ENCODE data around the gene QSER1.
"Not testable (repeated sequence)": the region's sequence is repeated elsewhere in the genome, so short reads cannot be mapped to it uniquely, and the experiment has no call there.

Gene QSER1

DNA sequence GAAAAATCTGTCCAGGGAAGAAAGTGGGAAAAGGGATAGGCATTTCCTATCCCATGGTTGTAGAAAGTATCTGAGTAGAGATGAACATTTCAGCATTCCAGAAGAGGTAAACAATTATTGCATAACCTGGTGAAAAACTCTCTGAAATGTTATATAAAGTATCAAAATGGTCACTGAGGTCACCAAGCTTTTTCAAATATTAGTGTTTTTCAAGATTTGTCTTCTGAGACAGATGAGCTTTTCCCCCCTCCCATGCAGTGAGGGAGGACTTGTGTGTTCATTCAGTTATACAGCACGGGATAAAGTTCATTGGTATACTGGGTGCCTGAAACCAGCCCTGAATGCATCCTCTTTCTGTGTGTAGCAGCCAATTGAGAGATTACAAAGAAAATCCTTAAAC lies 121.1 kb downstream of the QSER1 start:
- Mint-ChIP-seq H3K4me3 (no peak overlapping the region), H3K27me3 (peaks cover 14% of the 10 kb centered on the region)

DNA sequence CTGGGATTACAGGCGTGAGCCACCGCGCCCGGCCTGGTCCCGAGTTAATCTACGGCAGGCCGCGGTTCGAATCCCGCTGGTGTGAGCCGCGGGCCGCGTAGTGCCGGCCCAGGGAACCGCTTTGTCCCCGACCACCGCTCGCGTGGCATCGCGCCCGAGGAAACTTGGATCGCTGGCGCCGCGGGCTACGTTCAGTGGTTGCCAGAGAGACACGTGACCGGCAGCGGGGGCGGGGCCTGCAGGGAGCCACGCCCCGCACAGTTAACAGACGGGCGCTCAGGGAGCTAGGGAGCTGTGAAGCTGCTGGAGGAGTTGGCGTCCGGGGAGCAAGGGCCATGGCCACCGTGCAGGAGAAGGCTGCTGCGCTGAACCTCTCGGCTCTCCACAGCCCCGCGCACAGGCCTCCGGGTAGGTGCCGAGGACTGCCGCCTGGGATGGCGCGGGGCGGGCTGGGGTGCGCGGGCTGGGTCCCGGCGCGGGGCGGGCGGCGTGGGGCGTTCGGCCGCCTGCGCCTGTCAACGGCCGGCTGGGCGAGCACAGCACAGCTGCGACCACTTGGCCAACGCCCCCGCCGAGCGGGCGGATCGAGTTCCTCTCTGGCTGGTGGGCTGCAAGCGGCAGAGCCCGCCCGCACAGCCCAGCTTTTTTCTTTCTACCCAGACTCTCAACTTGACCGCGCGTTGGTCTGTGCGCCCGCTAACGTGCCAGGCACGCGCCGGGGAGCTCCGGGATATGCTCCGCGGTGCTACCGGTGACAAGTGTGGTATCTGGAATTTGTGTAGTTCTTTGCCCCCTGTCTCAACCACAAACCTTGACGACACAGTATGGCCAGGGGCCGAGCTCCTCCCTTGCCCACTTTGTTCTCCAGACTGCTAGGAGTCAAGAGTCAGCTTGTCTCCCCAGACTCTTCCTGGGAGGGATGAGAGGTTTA lies 123.3 kb downstream of the QSER1 start, which contains the start of gene DEPDC7:
TSS of gene DEPDC7 (plus strand) at position 258 of the 931 bp plus-strand sequence. CDS start at position 336, 78 bp downstream.
- peak within 1 kb of the TSS; percentile 78 for H3K4me3 Mint-ChIP-seq

More for the DNA sequence above, 121.1 kb downstream of the QSER1 start:
- Mint-ChIP-seq H3K9me3 (no peaks in the 10 kb centered on the region), H3K27ac (no peak overlapping the region), H3K4me1 (no peaks in the 10 kb centered on the region), H3K36me3 (no peaks in the 10 kb centered on the region)
- ATAC-seq (ENCODE audit: low read depth) (no peak), DNase-seq (ENCODE audit: low spot score in 2 of 2) (no peak)

DNA sequence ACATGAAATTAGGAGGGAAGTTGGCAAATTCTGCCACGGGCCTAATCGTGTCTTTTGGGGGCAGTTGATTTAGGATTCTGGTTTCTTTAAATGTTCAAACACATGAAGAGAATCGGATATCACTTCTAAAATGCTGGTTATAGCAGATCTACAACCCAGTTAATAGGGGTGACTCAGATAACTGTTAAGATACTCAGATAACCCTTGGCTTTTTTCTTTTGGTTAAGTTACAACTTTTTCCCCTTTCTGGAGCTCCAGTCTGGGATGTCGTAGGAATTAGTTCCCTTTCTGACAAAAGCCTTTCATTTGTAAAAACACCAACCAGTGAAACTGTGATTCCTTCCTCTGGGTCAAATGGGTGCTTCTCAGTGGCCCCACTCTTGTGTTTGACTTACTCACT lies 124.0 kb downstream of the QSER1 start:
- Mint-ChIP-seq H3K27me3 (peaks cover 18% of the 10 kb centered on the region), H3K36me3 (no peaks in the 10 kb centered on the region)

More for the DNA sequence above, 123.3 kb downstream of the QSER1 start, which contains the start of gene DEPDC7:
- H3K27ac Mint-ChIP-seq: no peak within 1 kb of the TSS
- peaks cover 18% of the 10 kb centered on the region for H3K27me3 Mint-ChIP-seq
- ATAC-seq (ENCODE audit: low read depth): peak; percentile 78
- DNase-seq (ENCODE audit: low spot score in 2 of 2): peak; percentile 31 to 65
- H3K9me3 Mint-ChIP-seq: no peaks in the 10 kb centered on the region
- no peaks in the 10 kb centered on the region for H3K4me1 Mint-ChIP-seq
- H3K36me3 Mint-ChIP-seq: no peaks in the 10 kb centered on the region

DNA sequence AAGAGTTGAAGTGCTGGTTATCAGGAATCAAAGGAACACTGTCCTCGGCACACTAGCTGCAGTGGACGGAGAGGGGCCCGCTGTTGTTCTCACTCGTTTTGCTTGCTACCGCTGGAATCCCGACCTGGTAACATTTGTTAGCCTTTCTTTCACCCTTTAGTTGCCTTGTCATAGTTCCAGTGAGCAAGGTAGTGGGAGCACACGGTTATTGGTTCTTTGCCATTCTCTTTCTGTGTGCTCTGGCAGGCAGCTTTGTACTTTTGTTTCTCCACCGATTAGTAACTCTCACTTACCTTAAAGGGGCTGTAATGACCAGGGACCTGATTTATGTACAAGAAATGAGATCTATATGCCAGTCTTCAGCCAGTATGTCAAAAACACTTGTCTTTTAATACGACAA lies 124.9 kb downstream of the QSER1 start:
- no peak for DNase-seq (ENCODE audit: low spot score in 2 of 2)
- Mint-ChIP-seq H3K9me3 (no peaks in the 10 kb centered on the region), H3K27ac (no peak overlapping the region), H3K4me3 (no peak overlapping the region), H3K27me3 (peaks cover 19% of the 10 kb centered on the region), H3K4me1 (no peaks in the 10 kb centered on the region), H3K36me3 (no peaks in the 10 kb centered on the region)
- no peak for ATAC-seq (ENCODE audit: low read depth)

More for the DNA sequence above, 124.0 kb downstream of the QSER1 start:
- Mint-ChIP-seq H3K4me1 (no peaks in the 10 kb centered on the region), H3K4me3 (no peak overlapping the region), H3K27ac (no peak overlapping the region), H3K9me3 (no peaks in the 10 kb centered on the region)
- no peak for ATAC-seq (ENCODE audit: low read depth)
- no peak for DNase-seq (ENCODE audit: low spot score in 2 of 2)

DNA sequence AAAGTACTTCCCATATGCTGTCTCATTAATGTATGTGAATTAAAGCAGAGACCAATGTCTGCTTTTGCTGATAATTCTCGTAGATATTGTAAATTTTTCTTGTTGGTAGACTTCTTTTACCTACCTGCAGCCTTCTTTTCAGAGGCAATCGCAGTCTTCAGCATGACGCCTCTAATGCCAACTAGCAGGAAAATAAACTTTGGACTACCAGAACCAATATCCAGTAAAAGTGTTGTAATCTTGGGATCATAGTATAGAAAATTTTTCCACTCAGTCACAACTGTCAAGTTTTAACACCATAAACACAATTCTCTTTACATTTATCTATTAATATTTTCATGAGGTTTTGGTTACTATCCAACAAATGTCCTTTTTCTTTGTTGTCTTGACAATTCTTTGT lies 125.4 kb downstream of the QSER1 start:
- DNase-seq (ENCODE audit: low spot score in 2 of 2) (no peak), ATAC-seq (ENCODE audit: low read depth) (no peak)
- Mint-ChIP-seq H3K27ac (no peak overlapping the region), H3K9me3 (no peaks in the 10 kb centered on the region), H3K27me3 (peaks cover 19% of the 10 kb centered on the region), H3K4me3 (no peak overlapping the region), H3K36me3 (no peaks in the 10 kb centered on the region), H3K4me1 (no peaks in the 10 kb centered on the region)

DNA sequence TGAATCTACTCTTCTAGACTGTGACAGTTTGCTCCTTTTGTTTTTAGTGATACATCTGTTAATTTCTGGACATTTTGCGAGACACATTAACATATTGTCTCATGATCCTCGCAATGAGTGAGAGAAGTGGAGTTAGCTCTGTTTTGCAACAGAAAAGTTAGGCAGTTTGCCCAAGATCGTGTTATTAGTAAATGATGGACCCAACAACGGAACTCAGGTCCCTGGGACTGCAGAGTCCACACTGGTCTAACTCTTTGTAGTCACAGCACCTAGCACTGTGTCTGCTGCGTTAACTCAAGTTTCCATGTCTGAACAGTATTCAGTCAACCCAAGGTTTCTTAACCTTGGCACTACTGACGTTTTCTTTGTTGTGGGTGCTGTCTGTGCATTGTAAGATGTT lies 126.2 kb downstream of the QSER1 start:
- Mint-ChIP-seq H3K4me1 (no peaks in the 10 kb centered on the region), H3K4me3 (no peak overlapping the region), H3K27me3 (peaks cover 19% of the 10 kb centered on the region), H3K36me3 (no peaks in the 10 kb centered on the region), H3K9me3 (no peaks in the 10 kb centered on the region), H3K27ac (no peak overlapping the region)
- no peak for ATAC-seq (ENCODE audit: low read depth)
- DNase-seq (ENCODE audit: low spot score in 2 of 2): no peak

DNA sequence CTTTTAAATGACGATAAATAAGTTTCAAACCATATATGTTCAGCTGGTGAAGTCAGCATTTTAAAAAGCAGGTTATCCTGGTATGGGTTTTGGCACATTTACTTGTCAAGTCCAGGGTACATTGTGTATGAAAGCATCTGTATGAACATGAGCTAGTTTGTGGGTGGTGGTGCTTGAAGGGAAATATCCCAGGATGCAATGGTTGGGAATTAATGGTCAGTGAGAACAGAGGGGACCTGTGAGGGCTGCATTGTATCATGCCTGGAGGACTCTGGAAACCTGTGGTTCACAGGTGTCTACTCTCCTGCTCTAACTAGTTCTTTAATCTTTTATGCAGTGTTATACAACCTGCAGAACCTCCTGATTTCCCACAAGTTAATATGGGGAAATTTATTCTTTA lies 128.9 kb downstream of the QSER1 start:
- Mint-ChIP-seq H3K4me1 (no peaks in the 10 kb centered on the region), H3K36me3 (no peaks in the 10 kb centered on the region), H3K27me3 (peaks cover 17% of the 10 kb centered on the region), H3K9me3 (no peaks in the 10 kb centered on the region), H3K4me3 (no peak overlapping the region), H3K27ac (no peak overlapping the region)
- ATAC-seq (ENCODE audit: low read depth) (no peak), DNase-seq (ENCODE audit: low spot score in 2 of 2) (no peak)

DNA sequence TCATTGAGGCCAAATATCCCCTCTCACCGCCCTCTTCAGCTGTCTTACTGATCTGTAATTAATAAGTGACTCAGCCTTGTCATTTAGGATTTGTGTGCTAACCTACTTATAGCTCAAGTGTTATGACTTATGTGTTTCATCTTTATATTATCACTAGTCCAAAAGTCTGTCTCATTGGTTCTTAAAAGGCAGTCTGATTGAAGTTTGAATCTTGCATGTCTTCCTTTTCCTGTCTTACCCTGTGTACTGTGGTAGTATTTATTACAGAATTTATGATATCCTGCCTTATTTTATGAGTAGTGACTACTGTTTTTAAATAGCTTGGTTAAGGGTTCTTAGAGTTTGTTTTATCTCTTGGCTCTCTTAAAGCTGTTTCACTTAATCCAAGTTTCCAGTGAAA lies 129.3 kb downstream of the QSER1 start:
- no peaks in the 10 kb centered on the region for H3K36me3 Mint-ChIP-seq
- H3K9me3 Mint-ChIP-seq: no peaks in the 10 kb centered on the region
- ATAC-seq (ENCODE audit: low read depth) (no peak), DNase-seq (ENCODE audit: low spot score in 2 of 2) (no peak)
- peaks cover 19% of the 10 kb centered on the region for H3K27me3 Mint-ChIP-seq
- H3K4me1 Mint-ChIP-seq: no peaks in the 10 kb centered on the region
- no peak overlapping the region for H3K27ac Mint-ChIP-seq
- H3K4me3 Mint-ChIP-seq: no peak overlapping the region

DNA sequence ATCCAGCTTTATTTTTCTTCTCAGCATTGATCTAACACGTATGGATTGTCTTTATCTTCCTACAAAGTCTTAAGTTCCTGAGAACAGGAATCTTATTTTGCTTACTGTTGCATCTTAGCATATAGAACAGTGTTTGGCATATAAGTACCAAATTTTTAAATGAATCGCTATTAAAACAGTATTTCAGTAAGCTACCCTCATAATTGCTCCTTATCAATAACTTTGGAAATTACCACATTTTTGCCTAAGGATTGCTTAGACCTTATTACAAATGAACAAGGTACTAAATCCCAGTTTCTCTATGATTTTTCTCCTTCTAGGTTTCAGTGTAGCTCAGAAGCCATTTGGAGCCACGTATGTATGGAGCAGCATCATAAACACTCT lies 132.7 kb downstream of the QSER1 start:
- no peak for DNase-seq (ENCODE audit: low spot score in 2 of 2)
- Mint-ChIP-seq H3K4me1 (no peaks in the 10 kb centered on the region), H3K27me3 (peaks cover 10% of the 10 kb centered on the region), H3K4me3 (no peak overlapping the region), H3K36me3 (no peaks in the 10 kb centered on the region), H3K9me3 (no peaks in the 10 kb centered on the region), H3K27ac (no peak overlapping the region)
- no peak for ATAC-seq (ENCODE audit: low read depth)

DNA sequence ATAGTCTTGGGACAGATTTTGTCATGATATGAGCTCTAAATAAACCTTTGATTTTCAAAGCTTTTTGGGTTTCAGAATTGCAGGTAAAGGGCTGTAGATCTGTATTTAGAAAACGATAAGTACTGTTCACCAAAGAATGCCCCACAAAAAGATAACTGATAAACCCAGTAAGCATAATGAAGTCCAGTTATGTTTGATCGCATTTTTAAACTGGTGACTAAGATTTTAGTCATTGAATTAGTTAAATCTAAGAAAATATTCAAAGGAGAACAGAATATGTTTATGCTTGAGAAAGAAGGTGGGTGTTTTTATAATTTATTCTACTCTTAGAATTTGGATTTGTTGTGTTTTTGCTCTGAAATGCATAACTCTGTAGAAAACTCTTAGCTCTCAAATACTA lies 134.6 kb downstream of the QSER1 start:
- Mint-ChIP-seq H3K4me3 (no peak overlapping the region), H3K27ac (no peak overlapping the region), H3K27me3 (peaks cover 12% of the 10 kb centered on the region), H3K4me1 (no peaks in the 10 kb centered on the region), H3K9me3 (no peaks in the 10 kb centered on the region), H3K36me3 (no peaks in the 10 kb centered on the region)
- DNase-seq (ENCODE audit: low spot score in 2 of 2): no peak
- ATAC-seq (ENCODE audit: low read depth): no peak

DNA sequence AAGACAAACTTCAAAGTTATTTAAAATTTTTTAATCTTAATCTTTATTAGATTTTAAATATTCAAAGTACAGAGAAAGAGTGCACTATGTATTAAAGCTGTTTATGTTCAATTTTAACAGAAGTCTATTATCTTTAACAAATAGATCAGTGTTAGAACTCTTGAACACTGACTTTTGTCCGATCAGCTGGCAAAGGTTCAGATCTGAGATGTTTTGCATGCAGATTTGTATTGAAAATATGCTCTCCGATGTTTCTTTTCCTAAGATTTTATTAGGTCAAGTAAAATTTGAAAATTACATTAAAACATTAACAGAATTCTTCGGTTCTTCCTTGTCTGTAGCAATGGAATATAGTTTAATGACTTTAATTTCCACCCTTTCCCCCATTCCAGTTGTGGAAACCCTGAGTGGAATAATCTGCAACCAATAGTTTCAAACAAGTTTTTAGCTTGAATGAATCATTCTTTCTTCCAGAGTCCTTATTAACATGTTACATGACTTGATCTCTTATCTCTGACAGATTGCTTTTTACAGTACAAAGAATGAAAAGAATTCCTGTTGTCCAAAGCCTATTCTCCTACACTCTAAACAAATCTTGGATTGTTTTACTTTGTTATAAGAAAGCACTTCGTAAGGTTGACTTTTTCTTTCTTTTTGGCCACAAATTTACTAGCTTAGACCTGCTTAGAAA lies 135.4 kb downstream of the QSER1 start:
- DNase-seq (ENCODE audit: low spot score in 2 of 2) (no peak), ATAC-seq (ENCODE audit: low read depth) (no peak)
- Mint-ChIP-seq H3K4me1 (no peaks in the 10 kb centered on the region), H3K36me3 (no peaks in the 10 kb centered on the region), H3K27ac (no peak overlapping the region), H3K4me3 (no peak overlapping the region), H3K27me3 (peaks cover 12% of the 10 kb centered on the region), H3K9me3 (no peaks in the 10 kb centered on the region)

DNA sequence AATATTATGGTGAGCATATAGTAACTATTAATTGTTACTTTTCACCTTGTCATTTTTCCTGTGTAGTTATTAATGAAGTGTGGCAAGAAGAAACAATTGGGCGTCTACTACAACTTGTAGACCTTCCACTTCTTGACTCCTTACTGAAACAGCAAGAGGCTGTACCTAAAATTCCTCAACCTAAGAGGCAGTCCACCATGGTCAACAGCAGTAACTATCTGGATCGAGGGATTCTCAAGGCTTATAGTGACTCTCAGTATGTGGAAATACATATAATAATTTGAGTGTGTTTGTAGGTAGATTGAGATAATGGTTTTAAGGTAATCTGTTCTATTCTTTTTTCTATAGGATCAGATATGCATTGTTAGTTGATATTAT lies 135.9 kb downstream of the QSER1 start:
- Mint-ChIP-seq H3K27ac (no peak overlapping the region), H3K27me3 (peaks cover 12% of the 10 kb centered on the region), H3K4me1 (no peaks in the 10 kb centered on the region), H3K36me3 (no peaks in the 10 kb centered on the region), H3K4me3 (no peak overlapping the region), H3K9me3 (no peaks in the 10 kb centered on the region)
- ATAC-seq (ENCODE audit: low read depth) (no peak), DNase-seq (ENCODE audit: low spot score in 2 of 2) (no peak)

DNA sequence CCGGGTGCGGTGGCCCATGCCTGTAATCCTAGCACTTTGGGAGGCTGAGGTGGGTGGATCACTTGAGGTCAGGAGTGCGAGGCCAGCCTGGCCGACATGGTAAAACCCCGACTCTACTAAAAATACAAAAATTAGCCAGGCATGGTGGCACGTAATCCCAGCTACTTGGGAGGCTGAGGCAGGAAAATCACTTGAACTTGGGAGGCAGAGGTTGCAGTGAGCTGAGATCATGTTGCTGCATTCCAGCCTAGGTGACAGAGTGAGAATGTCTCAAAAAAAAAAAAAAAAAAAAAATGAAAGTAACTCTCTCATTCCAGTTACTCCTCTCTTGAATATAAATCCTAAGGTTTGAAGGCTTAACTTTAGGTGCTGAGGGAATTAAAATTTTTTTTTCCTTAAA lies 136.6 kb downstream of the QSER1 start:
- H3K36me3 Mint-ChIP-seq; H3K9me3 Mint-ChIP-seq; H3K4me1 Mint-ChIP-seq; ATAC-seq (ENCODE audit: low read depth); H3K27ac Mint-ChIP-seq; H3K4me3 Mint-ChIP-seq; DNase-seq (ENCODE audit: low spot score in 2 of 2): not testable (repeated sequence)
- H3K27me3 Mint-ChIP-seq: peaks cover 14% of the 10 kb centered on the region

Measured in memory B cell (primary cell).